ENCODE measurements around the gene KIAA0825.

Gene KIAA0825

GRCh38 chr5:94440015-94440414, 178.4 kb downstream of the KIAA0825 start:
- no peak for DNase-seq (ENCODE audit: low read depth)

DNA sequence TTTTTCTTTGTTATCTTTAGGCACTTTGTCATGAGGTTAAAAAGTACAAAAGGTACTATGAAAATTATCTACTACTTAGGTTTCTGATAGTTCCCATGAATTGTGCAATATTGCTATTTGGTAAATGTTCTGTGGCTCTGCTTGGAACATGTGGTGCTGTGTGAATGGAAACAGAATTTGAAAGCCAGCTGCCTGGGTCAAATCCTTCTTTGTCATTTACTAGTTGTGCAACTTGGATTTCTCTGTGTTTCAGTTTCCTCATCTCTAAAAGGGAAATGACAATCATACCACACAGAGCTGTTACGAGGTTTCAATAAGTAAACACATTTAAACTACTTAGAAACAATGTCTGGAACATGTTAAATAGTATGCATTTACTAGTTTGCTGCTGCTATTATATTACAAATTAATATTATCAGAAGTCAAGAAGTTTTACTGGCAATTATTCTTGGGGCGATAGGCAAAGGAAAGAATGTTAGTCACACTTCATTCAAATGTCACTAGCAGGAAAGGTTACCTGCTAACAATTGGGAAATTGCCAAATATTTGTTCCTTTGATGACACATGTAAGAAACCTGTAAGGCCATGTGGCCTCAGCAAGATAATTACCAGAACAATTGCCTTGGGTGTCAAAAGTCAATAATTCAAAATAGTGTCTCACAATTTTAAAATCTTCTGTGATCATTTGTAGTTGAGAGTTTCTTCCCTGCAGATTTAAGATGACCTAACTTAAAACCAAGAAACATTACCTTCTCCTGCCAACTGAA, 184.8 kb downstream of the KIAA0825 start:
- DNase-seq (ENCODE audit: low read depth): peak; percentile 54

- peak; percentile 24 for DNase-seq (ENCODE audit: low read depth)
Observed at GRCh38 chr5:94432499-94432898, 185.9 kb downstream of the KIAA0825 start.

- DNase-seq (ENCODE audit: low read depth): no peak
Observed at GRCh38 chr5:94431696-94432095, 186.7 kb downstream of the KIAA0825 start.

GRCh38 chr5:94429566-94429965, 188.8 kb downstream of the KIAA0825 start:
- DNase-seq (ENCODE audit: low read depth): no peak

DNA sequence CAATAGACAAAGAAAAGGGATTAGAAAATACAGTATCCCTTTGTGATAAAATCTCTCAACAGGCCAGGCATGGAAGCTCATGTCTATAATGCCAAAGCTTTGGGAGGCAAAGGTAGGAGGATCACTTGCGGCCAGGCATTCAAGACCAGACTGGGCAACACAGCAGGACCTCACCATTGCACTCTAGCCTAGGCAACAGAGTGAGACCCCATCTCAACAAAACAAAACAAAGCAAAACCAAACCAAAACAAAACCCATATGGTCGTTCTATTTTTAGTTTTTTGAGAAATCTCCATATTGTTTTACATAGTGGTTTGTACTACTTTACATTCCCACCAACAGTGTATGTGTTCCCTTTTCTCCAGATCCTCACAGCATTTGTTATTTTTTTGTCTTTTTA, 193.0 kb downstream of the KIAA0825 start:
- no peak for DNase-seq (ENCODE audit: low read depth)

DNA sequence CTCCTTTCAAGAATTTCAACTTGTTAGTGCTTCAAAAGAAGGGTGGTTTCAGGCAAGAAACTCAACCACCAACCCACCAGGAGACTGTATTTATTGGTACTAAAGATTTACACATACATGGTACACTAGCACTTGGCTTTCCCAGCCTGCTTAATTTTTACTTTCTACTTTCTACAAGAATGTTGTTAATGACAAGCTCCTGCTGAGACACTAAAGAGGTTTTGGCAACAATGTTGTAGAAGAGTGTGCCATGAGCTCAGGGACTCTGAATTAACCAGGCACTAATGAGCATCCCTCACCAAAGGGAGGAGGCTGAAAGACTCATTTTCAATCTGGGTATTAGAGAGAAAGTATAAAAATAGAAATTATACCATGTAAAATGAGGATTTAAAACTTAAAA, 195.0 kb downstream of the KIAA0825 start:
- DNase-seq (ENCODE audit: low read depth): no peak

- DNase-seq (ENCODE audit: low read depth): no peak
Observed at GRCh38 chr5:94422812-94423211, 195.6 kb downstream of the KIAA0825 start.

- no peak for DNase-seq (ENCODE audit: low read depth)
Observed at GRCh38 chr5:94420885-94421284, 197.5 kb downstream of the KIAA0825 start.

GRCh38 chr5:94415798-94416197, 202.6 kb downstream of the KIAA0825 start:
- no peak for DNase-seq (ENCODE audit: low read depth)

DNA sequence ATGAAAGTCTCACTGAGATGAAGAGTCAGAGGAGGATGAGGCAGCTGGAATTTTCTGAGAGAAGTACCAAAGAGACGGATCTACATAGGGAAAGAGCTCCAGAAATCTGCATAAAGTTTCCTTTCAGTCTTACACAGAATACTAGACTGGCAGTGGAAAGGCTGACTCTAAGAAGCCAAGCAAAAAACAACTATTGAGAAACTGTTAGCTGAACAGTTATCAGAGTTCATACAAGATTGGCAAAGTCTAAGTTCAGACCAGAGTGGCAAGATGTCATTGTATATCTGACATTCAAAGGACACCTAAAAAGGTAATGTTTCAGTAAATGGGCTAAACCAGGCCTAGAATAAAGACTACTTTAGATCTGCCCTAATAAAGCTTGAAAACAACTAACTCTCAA, 209.0 kb downstream of the KIAA0825 start:
- no peak for DNase-seq (ENCODE audit: low read depth)

GRCh38 chr5:94407023-94407422, 211.4 kb downstream of the KIAA0825 start:
- no peak for DNase-seq (ENCODE audit: low read depth)

GRCh38 chr5:94403483-94403882, 214.9 kb downstream of the KIAA0825 start:
- no peak for DNase-seq (ENCODE audit: low read depth)

DNA sequence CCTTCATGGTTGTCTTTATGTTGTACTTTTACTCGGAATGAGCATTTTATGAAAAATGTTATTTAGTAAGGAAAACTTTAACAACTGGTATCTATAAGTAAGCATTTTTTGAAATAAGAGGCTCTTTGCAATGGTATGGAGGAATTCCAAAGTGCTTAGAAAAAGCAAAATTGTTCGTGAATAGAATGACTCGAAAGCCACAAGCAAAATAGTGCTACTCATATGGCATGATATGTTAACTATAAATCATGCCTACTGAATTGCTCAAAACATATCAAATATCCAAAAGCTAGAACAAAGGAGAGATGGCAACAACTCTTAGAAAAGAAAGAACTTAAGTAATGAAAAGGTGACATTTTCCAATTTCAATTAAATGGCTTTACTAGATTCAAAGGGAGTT, 216.3 kb downstream of the KIAA0825 start:
- DNase-seq (ENCODE audit: low read depth): no peak

DNA sequence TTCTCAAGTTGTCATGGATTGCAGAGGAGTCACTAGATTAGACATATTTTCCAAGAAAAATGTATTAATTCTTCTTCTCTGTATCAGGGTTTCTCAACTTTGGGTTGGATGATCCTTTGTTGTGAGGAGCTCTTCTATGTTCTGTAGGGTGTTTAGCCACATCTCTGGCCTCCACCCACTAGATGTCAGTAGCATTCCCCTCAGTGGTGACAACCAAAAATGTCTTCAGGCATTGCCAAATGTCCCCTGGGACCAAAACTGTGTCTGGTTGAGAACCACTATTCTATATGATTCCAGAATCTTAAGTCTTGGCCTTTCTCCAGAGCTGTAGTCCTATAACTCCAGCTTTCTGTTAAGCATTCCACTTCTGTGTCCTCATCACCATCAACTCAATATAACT, 220.9 kb downstream of the KIAA0825 start:
- no peak for DNase-seq (ENCODE audit: low read depth)

GRCh38 chr5:94396687-94397086, 221.7 kb downstream of the KIAA0825 start:
- DNase-seq (ENCODE audit: low read depth): no peak

- no peak for DNase-seq (ENCODE audit: low read depth)
Observed at GRCh38 chr5:94395468-94395867, 222.9 kb downstream of the KIAA0825 start.

GRCh38 chr5:94391996-94392395, 226.4 kb downstream of the KIAA0825 start:
- DNase-seq (ENCODE audit: low read depth): no peak

- no peak for DNase-seq (ENCODE audit: low read depth)
Observed at GRCh38 chr5:94389515-94389899, 228.9 kb downstream of the KIAA0825 start.

DNA sequence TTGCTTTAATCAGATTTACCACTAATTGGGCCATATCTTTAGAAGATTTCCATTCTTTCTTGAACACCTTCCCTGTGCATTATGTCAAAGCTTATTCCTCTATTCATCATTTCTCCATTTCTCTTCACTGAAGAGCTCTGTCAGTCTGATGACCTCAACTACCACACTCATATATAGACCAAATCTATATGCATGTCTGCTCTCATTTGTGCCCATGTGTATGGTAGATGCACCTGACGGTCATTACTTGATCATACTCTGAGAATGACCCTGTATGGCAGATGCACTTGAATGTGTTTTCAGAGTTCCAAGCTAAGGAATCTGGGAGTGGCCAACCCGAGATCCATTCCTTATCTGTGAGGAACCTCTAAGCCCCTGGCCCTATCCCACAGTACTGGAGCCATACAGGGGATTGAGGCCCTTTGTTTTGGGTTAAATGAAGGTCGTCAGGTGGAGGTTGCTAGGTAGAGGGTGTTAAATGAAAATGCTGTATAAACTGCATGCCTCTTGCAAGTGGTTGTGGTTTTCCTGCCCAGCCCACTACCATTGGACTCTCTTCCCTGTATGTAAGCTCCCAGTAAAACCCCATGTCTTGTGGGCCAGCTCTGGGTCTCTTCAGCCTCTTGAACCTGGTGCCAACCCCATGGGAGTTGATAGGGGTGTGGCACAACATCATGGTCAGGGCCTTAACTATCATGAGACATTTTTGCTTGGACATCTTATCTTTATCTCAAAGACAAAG, 229.5 kb downstream of the KIAA0825 start:
- DNase-seq (ENCODE audit: low read depth): no peak

- no peak for DNase-seq (ENCODE audit: low read depth)
Observed at GRCh38 chr5:94385767-94386166, 232.6 kb downstream of the KIAA0825 start.

- no peak for DNase-seq (ENCODE audit: low read depth)
Observed at GRCh38 chr5:94378062-94378461, 240.3 kb downstream of the KIAA0825 start.

- no peak for DNase-seq (ENCODE audit: low read depth)
Observed at GRCh38 chr5:94376672-94377345, 241.6 kb downstream of the KIAA0825 start.

All from EH (cell line).